Panc1 (cell line): ENCODE results near the gene EID2. TPM values are rescaled to one million over a fixed set of nuclear protein-coding genes. Genes with fewer than 3 reads are reported as not detected.
A peak's percentile ranks its signal among the peaks of the same experiment; 100 is the strongest.

Experiments
- ATAC-seq: fragments of 200-7000 bp; cut with Tn5 transposase; 2 replicates; pipeline ENCODE4 v1.9.1; 2020; ENCODE audit warnings: mild to moderate bottlenecking, moderate library complexity
- BruUV-seq: library from RNA; stranded (reverse); fragments of 400-500 nt; replicated peaks from 2 replicates; lab custom pipeline; 2021; lab: Mats Ljungman, UMichigan
- CTCF ChIA-PET: fragments of 300-600 bp; sonication (Branson Sonifier 250); formaldehyde crosslinking; loops from one replicate; lab custom pipeline; 2022; ENCODE audit warnings: antibody characterized with exemption; lab: Charles Lee
- POLR2A ChIA-PET: fragments of 300-600 bp; sonication (Branson Sonifier 250); formaldehyde crosslinking; loops from one replicate; lab custom pipeline; 2022; ENCODE audit warnings: antibody characterized with exemption; lab: Charles Lee
- DNase-seq: peaks from one replicate; pipeline ENCODE4 v3.0.0-alpha.2; 2010; ENCODE audit warnings: low read depth, low spot score
- H3K27ac ChIP-seq: 2 replicates; pipeline ENCODE4 v1.5.1; 2011; ENCODE audit warnings: mild to moderate bottlenecking, low read length, inconsistent platforms
- H3K27me3 ChIP-seq: fragments of 200-500 bp; sonication (Bioruptor generic); 2 replicates; pipeline ENCODE4 v1.6.0; 2014; ENCODE audit warnings: low read length, inconsistent platforms; ENCODE audit not compliant: control insufficient read depth, insufficient read depth
- H3K36me3 ChIP-seq: fragments of 200-500 bp; sonication (Bioruptor generic); 2 replicates; pipeline ENCODE4 v1.5.1; 2014; ENCODE audit warnings: inconsistent platforms, mild to moderate bottlenecking, low read length, moderate library complexity; ENCODE audit not compliant: control insufficient read depth, insufficient read depth
- H3K4me1 ChIP-seq: 2 replicates; pipeline ENCODE4 v1.5.1; 2011; ENCODE audit warnings: inconsistent platforms, mild to moderate bottlenecking, low read length, moderate library complexity; ENCODE audit not compliant: control insufficient read depth, insufficient read depth
- H3K4me3 ChIP-seq, 2 experiments: 2 replicates each; pipeline ENCODE4 v1.5.1; 2011 to 2012; ENCODE audit warnings: low read depth in 2 of 2, low read length in 2 of 2, mild to moderate bottlenecking in 2 of 2, inconsistent platforms in 1 of 2, moderate library complexity in 1 of 2
- H3K9me3 ChIP-seq: fragments of 200-500 bp; sonication (Bioruptor generic); 2 replicates; pipeline ENCODE4 v1.5.1; 2014; ENCODE audit warnings: low read depth, mild to moderate bottlenecking, inconsistent platforms, low read length, moderate library complexity; ENCODE audit not compliant: control insufficient read depth, insufficient read depth
- POLR2AphosphoS5 ChIP-seq: IDR thresholded peaks from 2 replicates; pipeline ENCODE4 v1.6.1; 2012; ENCODE audit warnings: mild to moderate bottlenecking, low read depth, low read length, moderate library complexity
- SIN3A ChIP-seq: IDR thresholded peaks from 2 replicates; pipeline ENCODE4 v1.6.1; 2012; ENCODE audit warnings: low read depth, mild to moderate bottlenecking, low read length, moderate library complexity, borderline replicate concordance; ENCODE audit not compliant: insufficient read depth
- TCF7L2 ChIP-seq: IDR thresholded peaks from 2 replicates; pipeline ENCODE4 v1.6.1; 2011; ENCODE audit warnings: mild to moderate bottlenecking, low read depth, low read length, inconsistent platforms
- in situ Hi-C: cut with HindIII; loops from 2 replicates; pipeline ENCODE4 v1.10.0; 2016; ENCODE audit warnings: low sequenced_read_pairs, low pct_unique_long_range_greater_than_20kb
- intact Hi-C: fragments of 100-400 bp; cut with micrococcal nuclease; formaldehyde crosslinking; loops from one replicate; pipeline ENCODE4 v1.10.0; 2022; ENCODE audit not compliant: unreplicated experiment
- total RNA-seq: library from RNA; stranded (reverse); gene quantifications from one replicate; pipeline ENCODE4 v1.2.1, GENCODE V29; 2021; ENCODE audit not compliant: unreplicated experiment
- TF ChIP-seq, protein P1 (sequence below): fragments of 450-650 bp; IDR thresholded peaks from 2 replicates; pipeline ENCODE4 v1.5.1; 2017; ENCODE audit warnings: mild to moderate bottlenecking
- TF ChIP-seq, protein P2 (sequence below), 2 experiments: IDR thresholded peaks; 2 replicates each; pipeline ENCODE4 v1.6.1; 2011 to 2012; ENCODE audit warnings: low read depth in 2 of 2, control low read depth in 1 of 2, low read length in 1 of 2, mild to moderate bottlenecking in 1 of 2, moderate library complexity in 1 of 2; ENCODE audit not compliant: insufficient read depth in 1 of 2

Gene EID2
- total RNA-seq, 1 experiment from 2014 or later = 163 TPM

DNA sequence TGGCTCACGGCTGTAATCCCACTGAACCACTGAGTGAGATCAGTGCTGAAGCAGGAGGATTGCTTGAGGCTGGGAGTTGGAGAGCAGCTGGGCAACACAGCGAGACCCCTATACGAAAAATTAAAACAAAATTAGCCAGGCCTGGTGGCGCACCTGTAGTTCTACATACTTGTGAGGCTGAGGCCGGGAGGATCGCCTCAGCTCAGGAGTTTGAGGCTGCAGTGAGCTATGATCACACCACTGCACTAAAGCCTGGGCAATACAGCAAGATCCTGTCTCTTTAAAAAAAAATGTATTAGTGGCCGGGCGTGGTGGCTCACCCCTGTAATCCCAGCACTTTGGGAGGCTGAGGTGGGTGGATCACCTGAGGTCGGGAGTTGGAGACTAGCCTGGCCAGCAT lies 31.3 kb downstream of the EID2 start:
- peaks cover 16% of the 10 kb centered on the region for H3K4me1 ChIP-seq
- POLR2A ChIA-PET = interaction anchor here (0.5 to 4.1 kb wide), 7 partner anchors 10 to 75 kb away, joined by 3 to 38 read pairs (median 4); partner anchors contain the start of gene RPS16
- in situ Hi-C loops (no loop called here), intact Hi-C loops (no loop called here)
- no peaks in the 10 kb centered on the region for H3K9me3 ChIP-seq
- no peaks in the 10 kb centered on the region for H3K27me3 ChIP-seq
- ATAC-seq = no peak
- no TSS peak for BruUV-seq
- no peaks in the 10 kb centered on the region for H3K36me3 ChIP-seq
- peak overlapping the region; percentile 81 for H3K27ac ChIP-seq
- peak overlapping the region in 1 of 2 experiments; percentile 58; a peak in 2 of 4 replicates for H3K4me3 ChIP-seq
- TF ChIP-seq, protein P1, sequence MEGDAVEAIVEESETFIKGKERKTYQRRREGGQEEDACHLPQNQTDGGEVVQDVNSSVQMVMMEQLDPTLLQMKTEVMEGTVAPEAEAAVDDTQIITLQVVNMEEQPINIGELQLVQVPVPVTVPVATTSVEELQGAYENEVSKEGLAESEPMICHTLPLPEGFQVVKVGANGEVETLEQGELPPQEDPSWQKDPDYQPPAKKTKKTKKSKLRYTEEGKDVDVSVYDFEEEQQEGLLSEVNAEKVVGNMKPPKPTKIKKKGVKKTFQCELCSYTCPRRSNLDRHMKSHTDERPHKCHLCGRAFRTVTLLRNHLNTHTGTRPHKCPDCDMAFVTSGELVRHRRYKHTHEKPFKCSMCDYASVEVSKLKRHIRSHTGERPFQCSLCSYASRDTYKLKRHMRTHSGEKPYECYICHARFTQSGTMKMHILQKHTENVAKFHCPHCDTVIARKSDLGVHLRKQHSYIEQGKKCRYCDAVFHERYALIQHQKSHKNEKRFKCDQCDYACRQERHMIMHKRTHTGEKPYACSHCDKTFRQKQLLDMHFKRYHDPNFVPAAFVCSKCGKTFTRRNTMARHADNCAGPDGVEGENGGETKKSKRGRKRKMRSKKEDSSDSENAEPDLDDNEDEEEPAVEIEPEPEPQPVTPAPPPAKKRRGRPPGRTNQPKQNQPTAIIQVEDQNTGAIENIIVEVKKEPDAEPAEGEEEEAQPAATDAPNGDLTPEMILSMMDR = no peak
- TF ChIP-seq, protein P2, sequence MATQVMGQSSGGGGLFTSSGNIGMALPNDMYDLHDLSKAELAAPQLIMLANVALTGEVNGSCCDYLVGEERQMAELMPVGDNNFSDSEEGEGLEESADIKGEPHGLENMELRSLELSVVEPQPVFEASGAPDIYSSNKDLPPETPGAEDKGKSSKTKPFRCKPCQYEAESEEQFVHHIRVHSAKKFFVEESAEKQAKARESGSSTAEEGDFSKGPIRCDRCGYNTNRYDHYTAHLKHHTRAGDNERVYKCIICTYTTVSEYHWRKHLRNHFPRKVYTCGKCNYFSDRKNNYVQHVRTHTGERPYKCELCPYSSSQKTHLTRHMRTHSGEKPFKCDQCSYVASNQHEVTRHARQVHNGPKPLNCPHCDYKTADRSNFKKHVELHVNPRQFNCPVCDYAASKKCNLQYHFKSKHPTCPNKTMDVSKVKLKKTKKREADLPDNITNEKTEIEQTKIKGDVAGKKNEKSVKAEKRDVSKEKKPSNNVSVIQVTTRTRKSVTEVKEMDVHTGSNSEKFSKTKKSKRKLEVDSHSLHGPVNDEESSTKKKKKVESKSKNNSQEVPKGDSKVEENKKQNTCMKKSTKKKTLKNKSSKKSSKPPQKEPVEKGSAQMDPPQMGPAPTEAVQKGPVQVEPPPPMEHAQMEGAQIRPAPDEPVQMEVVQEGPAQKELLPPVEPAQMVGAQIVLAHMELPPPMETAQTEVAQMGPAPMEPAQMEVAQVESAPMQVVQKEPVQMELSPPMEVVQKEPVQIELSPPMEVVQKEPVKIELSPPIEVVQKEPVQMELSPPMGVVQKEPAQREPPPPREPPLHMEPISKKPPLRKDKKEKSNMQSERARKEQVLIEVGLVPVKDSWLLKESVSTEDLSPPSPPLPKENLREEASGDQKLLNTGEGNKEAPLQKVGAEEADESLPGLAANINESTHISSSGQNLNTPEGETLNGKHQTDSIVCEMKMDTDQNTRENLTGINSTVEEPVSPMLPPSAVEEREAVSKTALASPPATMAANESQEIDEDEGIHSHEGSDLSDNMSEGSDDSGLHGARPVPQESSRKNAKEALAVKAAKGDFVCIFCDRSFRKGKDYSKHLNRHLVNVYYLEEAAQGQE (IDR thresholded peaks at IDR 0.05; ENCODE audit: insufficient read depth in 1 of 2, low read depth in 2 of 2, low read length in 1 of 2) = no peak
- TF ChIP-seq POLR2AphosphoS5 = no peak
- TF ChIP-seq TCF7L2 = no peak
- TF ChIP-seq SIN3A = no peak
- DNase-seq = no peak
- CTCF ChIA-PET = interaction anchor here (0.6 to 4.5 kb wide), 9 partner anchors 8 to 164 kb away, joined by 3 to 34 read pairs (median 5); partner anchors contain the start of genes EID2B, MED29 and PAF1

DNA sequence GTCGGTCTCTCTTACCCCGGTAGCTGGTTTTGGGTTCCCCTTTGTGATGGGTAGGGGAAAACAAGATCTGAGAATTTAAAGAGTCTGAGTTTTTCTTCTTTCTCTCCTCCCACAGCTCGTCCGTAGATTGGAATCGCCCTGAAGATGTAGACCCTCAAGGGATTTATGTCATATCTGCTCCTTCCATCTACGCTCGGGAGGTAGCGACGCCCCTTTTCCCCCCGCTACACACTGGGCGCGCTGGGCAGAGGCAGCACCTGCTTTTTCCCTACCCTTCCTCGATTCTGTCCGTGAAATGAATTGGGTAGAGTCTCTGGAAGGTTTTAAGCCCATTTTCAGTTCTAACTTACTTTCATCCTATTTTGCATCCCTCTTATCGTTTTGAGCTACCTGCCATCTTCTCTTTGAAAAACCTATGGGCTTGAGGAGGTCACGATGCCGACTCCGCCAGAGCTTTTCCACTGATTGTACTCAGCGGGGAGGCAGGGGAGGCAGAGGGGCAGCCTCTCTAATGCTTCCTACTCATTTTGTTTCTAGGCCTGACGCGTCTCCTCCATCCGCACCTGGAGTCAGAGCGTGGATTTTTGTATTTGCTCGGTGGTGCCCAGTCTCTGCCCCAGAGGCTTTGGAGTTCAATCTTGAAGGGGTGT lies 32.1 kb downstream of the EID2 start:
- TSS peak; percentile 93 for BruUV-seq
- no peak for ATAC-seq

More for the DNA sequence above, 32.1 kb downstream of the EID2 start:
- in situ Hi-C loops (no loop called here), intact Hi-C loops (loop anchor here (2.0 kb wide), 1 partner anchor 27 kb away; the partner anchor contains the start of gene TIMM50)
- Histone ChIP-seq H3K27me3 (no peaks in the 10 kb centered on the region), H3K36me3 (no peaks in the 10 kb centered on the region), H3K4me1 (peaks cover 21% of the 10 kb centered on the region), H3K4me3 (peak overlapping the region; percentile 39 to 58), H3K27ac (peak overlapping the region; percentile 81), H3K9me3 (no peaks in the 10 kb centered on the region)
- DNase-seq = no peak
- TF ChIP-seq, protein P2 (IDR thresholded peaks at IDR 0.05; ENCODE audit: insufficient read depth in 1 of 2, low read depth in 2 of 2, low read length in 1 of 2) = no peak
- TF ChIP-seq, protein P1 = no peak
- TF ChIP-seq POLR2AphosphoS5 (no peak), TCF7L2 (no peak), SIN3A (no peak)
- ChIA-PET POLR2A (interaction anchor here (0.6 to 4.1 kb wide), 13 partner anchors 9 to 701 kb away, joined by 3 to 38 read pairs (median 4); partner anchors contain the start of genes DLL3, EID2B, RPS16 and SUPT5H), CTCF (interaction anchor here (0.5 to 4.5 kb wide), 12 partner anchors 9 to 692 kb away, joined by 3 to 34 read pairs (median 6); partner anchors contain the start of genes DLL3, EID2B, MED29 and PAF1)
